ENCODE data around the gene SNRNP48. TPM values are rescaled to one million over a fixed set of nuclear protein-coding genes. Genes with fewer than 3 reads are reported as not detected.

Gene SNRNP48
- total and polyA plus RNA-seq, 2 experiments from 2014 or later: 7.6 to 14.6 TPM

GRCh38 chr6:7554533-7555275 is 35.3 kb upstream of the SNRNP48 start:
- H3K9me2 ChIP-seq (replicated peaks; ENCODE audit: insufficient read depth): no peaks in the 10 kb centered on the region
- no peaks in the 10 kb centered on the region for H4K20me1 ChIP-seq (ENCODE audit: insufficient read depth, poor library complexity, severe bottlenecking)
- H3K36me3 ChIP-seq (replicated peaks; ENCODE audit: insufficient read depth, low read depth): no peaks in the 10 kb centered on the region
- H2AFZ ChIP-seq: no peak overlapping the region
- H3K4me1 ChIP-seq (ENCODE audit: insufficient read depth): peaks cover 12% of the 10 kb centered on the region
- H3K9me3 ChIP-seq (ENCODE audit: low read depth): no peaks in the 10 kb centered on the region
- no peaks in the 10 kb centered on the region for H3K27me3 ChIP-seq
- DNase-seq (ENCODE audit: low spot score): no peak
- peak overlapping the region; percentile 13 for H3K27ac ChIP-seq
- H3K4me3 ChIP-seq: no peak overlapping the region
- WGBS (ENCODE audit: low lambda C conversion rate, missing lambda C conversion rate): 84% methylated on average over 6 of the region's 6 CpGs
- TF ChIP-seq EZH2phosphoT487 (IDR thresholded peaks at IDR 0.05; ENCODE audit: low read depth, severe bottlenecking, unreplicated experiment) (no peak), EZH2 (IDR thresholded peaks at IDR 0.05; ENCODE audit: borderline replicate concordance) (no peak), CTCF (IDR thresholded peaks at IDR 0.05; ENCODE audit: poor library complexity) (no peak)
- H3K79me2 ChIP-seq: peaks cover 77% of the 10 kb centered on the region
- H3K4me2 ChIP-seq: no peak overlapping the region

GRCh38 chr6:7555671-7556070 is 34.3 kb upstream of the SNRNP48 start:
- 88% methylated on average over 11 of the region's 11 CpGs for WGBS (ENCODE audit: low lambda C conversion rate, missing lambda C conversion rate)
- no peak overlapping the region for H3K27ac ChIP-seq
- no peak for DNase-seq (ENCODE audit: low spot score)
- peaks cover 68% of the 10 kb centered on the region for H3K79me2 ChIP-seq
- TF ChIP-seq EZH2 (IDR thresholded peaks at IDR 0.05; ENCODE audit: borderline replicate concordance) (no peak), CTCF (IDR thresholded peaks at IDR 0.05; ENCODE audit: poor library complexity) (no peak), EZH2phosphoT487 (IDR thresholded peaks at IDR 0.05; ENCODE audit: low read depth, severe bottlenecking, unreplicated experiment) (no peak)
- no peak overlapping the region for H2AFZ ChIP-seq
- H3K36me3 ChIP-seq (replicated peaks; ENCODE audit: insufficient read depth, low read depth): no peaks in the 10 kb centered on the region
- H3K4me1 ChIP-seq (ENCODE audit: insufficient read depth): peaks cover 9% of the 10 kb centered on the region
- H3K27me3 ChIP-seq: no peaks in the 10 kb centered on the region
- H3K4me2 ChIP-seq: no peak overlapping the region
- H3K9me3 ChIP-seq (ENCODE audit: low read depth): no peaks in the 10 kb centered on the region
- no peak overlapping the region for H3K4me3 ChIP-seq
- no peaks in the 10 kb centered on the region for H3K9me2 ChIP-seq (replicated peaks; ENCODE audit: insufficient read depth)
- H4K20me1 ChIP-seq (ENCODE audit: insufficient read depth, poor library complexity, severe bottlenecking): no peaks in the 10 kb centered on the region

GRCh38 chr6:7556394-7557106 is 33.4 kb upstream of the SNRNP48 start:
- no peak overlapping the region for H2AFZ ChIP-seq
- peaks cover 9% of the 10 kb centered on the region for H3K4me1 ChIP-seq (ENCODE audit: insufficient read depth)
- no peak for DNase-seq (ENCODE audit: low spot score)
- WGBS (ENCODE audit: low lambda C conversion rate, missing lambda C conversion rate): 93% methylated on average over 12 of the region's 12 CpGs
- no peaks in the 10 kb centered on the region for H3K27me3 ChIP-seq
- no peak overlapping the region for H3K4me2 ChIP-seq
- H3K27ac ChIP-seq: no peak overlapping the region
- no peak overlapping the region for H3K4me3 ChIP-seq
- no peaks in the 10 kb centered on the region for H3K36me3 ChIP-seq (replicated peaks; ENCODE audit: insufficient read depth, low read depth)
- TF ChIP-seq EZH2phosphoT487 (IDR thresholded peaks at IDR 0.05; ENCODE audit: low read depth, severe bottlenecking, unreplicated experiment) (no peak), CTCF (IDR thresholded peaks at IDR 0.05; ENCODE audit: poor library complexity) (no peak), EZH2 (IDR thresholded peaks at IDR 0.05; ENCODE audit: borderline replicate concordance) (no peak)
- no peaks in the 10 kb centered on the region for H3K9me3 ChIP-seq (ENCODE audit: low read depth)
- no peaks in the 10 kb centered on the region for H4K20me1 ChIP-seq (ENCODE audit: insufficient read depth, poor library complexity, severe bottlenecking)
- no peaks in the 10 kb centered on the region for H3K9me2 ChIP-seq (replicated peaks; ENCODE audit: insufficient read depth)
- peaks cover 59% of the 10 kb centered on the region for H3K79me2 ChIP-seq
